IPS DF 6.9 (cell line): Measurements from ENCODE around the gene AJAP1.

Source experiments
- DNase-seq: peaks from one replicate; pipeline ENCODE4 v3.0.0-alpha.2; 2013; ENCODE audit warnings: low read depth, low spot score
- H3K27ac ChIP-seq: one replicate; pipeline ENCODE4 v1.5.1; 2013; ENCODE audit warnings: low read length, control low read depth
- H3K27me3 ChIP-seq: 2 replicates; pipeline ENCODE4 v1.6.1; 2013; ENCODE audit warnings: mild to moderate bottlenecking, low read length; ENCODE audit not compliant: control insufficient read depth, insufficient read depth
- H3K36me3 ChIP-seq: 2 replicates; pipeline ENCODE4 v1.6.1; 2013; ENCODE audit warnings: low read length; ENCODE audit not compliant: control insufficient read depth, insufficient read depth
- H3K4me1 ChIP-seq: 2 replicates; pipeline ENCODE4 v1.6.1; 2013; ENCODE audit warnings: low read length; ENCODE audit not compliant: control insufficient read depth, insufficient read depth
- H3K4me3 ChIP-seq: 2 replicates; pipeline ENCODE4 v1.5.1; 2013; ENCODE audit warnings: mild to moderate bottlenecking, low read length
- H3K9me3 ChIP-seq: 2 replicates; pipeline ENCODE4 v1.6.1; 2013; ENCODE audit warnings: low read length, inconsistent platforms; ENCODE audit not compliant: control insufficient read depth, insufficient read depth
- WGBS: extraction: QIAGEN DNeasy Blood & Tissue Kit; methylation state at CpG from one replicate; pipeline ENCODE4 v1.1.7; 2013; ENCODE audit warnings: mixed read lengths, missing lambda C conversion rate; ENCODE audit not compliant: insufficient read length, insufficient coverage; 5-methylcytosine and 5-hydroxymethylcytosine counted together

The AJAP1 gene

GRCh38 chr1:4699376-4700301 is 45.2 kb downstream of the AJAP1 start:
- Histone ChIP-seq H3K27ac (no peak overlapping the region), H3K36me3 (0 out of 2 replicates have a peak, but pooled peaks cover 2% of the 10 kb centered on the region), H3K27me3 (no peaks in the 10 kb centered on the region), H3K9me3 (peaks cover 2% of the 10 kb centered on the region), H3K4me3 (no peak overlapping the region), H3K4me1 (no peaks in the 10 kb centered on the region)
- WGBS = no CpG with 5 or more reads among the region's 21 CpGs
- no peak for DNase-seq

- Histone ChIP-seq H3K27ac (no peak overlapping the region), H3K4me3 (no peak overlapping the region), H3K27me3 (no peaks in the 10 kb centered on the region), H3K36me3 (no peaks in the 10 kb centered on the region), H3K4me1 (no peaks in the 10 kb centered on the region), H3K9me3 (peaks cover 2% of the 10 kb centered on the region)
- no CpG with 5 or more reads among the region's 13 CpGs for WGBS
- DNase-seq = no peak
Observed at GRCh38 chr1:4700801-4701200, 46.4 kb downstream of the AJAP1 start.

GRCh38 chr1:4701276-4701675 is 46.9 kb downstream of the AJAP1 start:
- Histone ChIP-seq H3K4me1 (no peaks in the 10 kb centered on the region), H3K4me3 (no peak overlapping the region), H3K27me3 (no peaks in the 10 kb centered on the region), H3K9me3 (peaks cover 2% of the 10 kb centered on the region), H3K27ac (no peak overlapping the region), H3K36me3 (no peaks in the 10 kb centered on the region)
- WGBS = no CpG with 5 or more reads among the region's 9 CpGs
- no peak for DNase-seq

- DNase-seq = no peak
- Histone ChIP-seq H3K4me3 (no peak overlapping the region), H3K36me3 (no peaks in the 10 kb centered on the region), H3K4me1 (no peaks in the 10 kb centered on the region), H3K27ac (no peak overlapping the region), H3K27me3 (no peaks in the 10 kb centered on the region), H3K9me3 (peaks cover 2% of the 10 kb centered on the region)
- WGBS = no CpG with 5 or more reads among the region's 12 CpGs
Observed at GRCh38 chr1:4702464-4702863, 48.1 kb downstream of the AJAP1 start.

GRCh38 chr1:4702932-4703331 is 48.5 kb downstream of the AJAP1 start:
- Histone ChIP-seq H3K27me3 (no peaks in the 10 kb centered on the region), H3K4me3 (no peak overlapping the region), H3K36me3 (no peaks in the 10 kb centered on the region), H3K4me1 (no peaks in the 10 kb centered on the region), H3K27ac (no peak overlapping the region), H3K9me3 (peaks cover 2% of the 10 kb centered on the region)
- WGBS = no CpG with 5 or more reads among the region's 16 CpGs
- no peak for DNase-seq

- Histone ChIP-seq H3K4me3 (no peak overlapping the region), H3K27me3 (no peaks in the 10 kb centered on the region), H3K36me3 (no peaks in the 10 kb centered on the region), H3K9me3 (peaks cover 2% of the 10 kb centered on the region), H3K27ac (no peak overlapping the region), H3K4me1 (no peaks in the 10 kb centered on the region)
- no CpG with 5 or more reads among the region's 6 CpGs for WGBS
- DNase-seq = no peak
Observed at GRCh38 chr1:4703646-4704045, 49.2 kb downstream of the AJAP1 start.

GRCh38 chr1:4708840-4709507 is 54.6 kb downstream of the AJAP1 start:
- Histone ChIP-seq H3K9me3 (peaks cover 1% of the 10 kb centered on the region; the same call in 1 of the 2 replicates), H3K27me3 (no peaks in the 10 kb centered on the region), H3K4me1 (no peaks in the 10 kb centered on the region), H3K27ac (no peak overlapping the region), H3K4me3 (no peak overlapping the region), H3K36me3 (no peaks in the 10 kb centered on the region)
- no CpG with 5 or more reads among the region's 5 CpGs for WGBS
- no peak for DNase-seq

GRCh38 chr1:4709641-4710040 is 55.2 kb downstream of the AJAP1 start:
- no peak for DNase-seq
- WGBS = no CpG with 5 or more reads among the region's 5 CpGs
- Histone ChIP-seq H3K27ac (no peak overlapping the region), H3K9me3 (peaks cover 1% of the 10 kb centered on the region; the same call in 1 of the 2 replicates), H3K27me3 (no peaks in the 10 kb centered on the region), H3K4me3 (no peak overlapping the region), H3K36me3 (no peaks in the 10 kb centered on the region), H3K4me1 (no peaks in the 10 kb centered on the region)

- no peak for DNase-seq
- H3K4me1 ChIP-seq = no peaks in the 10 kb centered on the region
- H3K27ac ChIP-seq = no peak overlapping the region
- H3K27me3 ChIP-seq = no peaks in the 10 kb centered on the region
- WGBS = no CpG with 5 or more reads among the region's 39 CpGs
- no peaks in the 10 kb centered on the region for H3K36me3 ChIP-seq
- H3K9me3 ChIP-seq = peaks cover 1% of the 10 kb centered on the region; the same call in 1 of the 2 replicates
- H3K4me3 ChIP-seq = no peak overlapping the region
Observed at GRCh38 chr1:4710592-4711415, 56.4 kb downstream of the AJAP1 start.
